ENCODE results near the gene HTR3E. TPM values are rescaled to one million over a fixed set of nuclear protein-coding genes. Genes with fewer than 3 reads are reported as not detected.

Gene HTR3E
- total and polyA plus RNA-seq, 2 of the 13 experiments (the other 11 are each of a cell fraction or from before 2014, with no cell fraction given): not detected

DNA sequence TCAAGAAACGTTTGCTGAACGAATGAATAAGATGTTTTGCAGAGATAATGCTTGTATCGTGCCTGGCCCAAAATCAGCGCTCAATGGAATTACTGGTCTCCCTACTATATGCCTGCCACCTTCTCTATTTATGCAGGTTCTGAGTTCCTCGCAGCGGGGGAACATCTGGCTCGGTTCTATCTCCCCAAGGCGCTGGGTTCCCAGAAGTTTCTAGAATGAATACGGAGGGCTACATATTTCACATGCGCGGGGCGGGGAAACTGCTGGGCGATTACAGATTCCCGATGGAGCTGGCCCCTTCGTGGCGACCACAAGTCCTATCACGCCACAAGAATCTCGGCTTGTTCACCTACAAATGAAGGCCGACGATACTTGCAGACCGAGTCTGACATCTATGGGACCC lies 37.9 kb downstream of the HTR3E start (continued):
- TF ChIP-seq ZNF142 (CRISPR knock-in tag; IDR thresholded peaks at IDR 0.05): peak; percentile 83
- no peak for TF ChIP-seq DMTF1 (CRISPR knock-in tag; IDR thresholded peaks at IDR 0.05)
- 0 out of 2 replicates have a peak, but pooled peaks have one; percentile 66 for TF ChIP-seq DNMT3B (CRISPR knock-in tag; conservative IDR thresholded peaks at IDR 0.05)
- 0 out of 2 replicates have a peak, but pooled peaks have one; percentile 21 for TF ChIP-seq ZFP36L1 (CRISPR knock-in tag; IDR thresholded peaks at IDR 0.05)
- TF ChIP-seq ZNF383 (CRISPR knock-in tag; IDR thresholded peaks at IDR 0.05; ENCODE audit: borderline replicate concordance): no peak
- no peak for TF ChIP-seq IKZF4 (CRISPR knock-in tag; IDR thresholded peaks at IDR 0.05; ENCODE audit: borderline replicate concordance, low read depth, not compliant biosample characterization)
- TF ChIP-seq ZGPAT (CRISPR knock-in tag; IDR thresholded peaks at IDR 0.05): no peak
- TF ChIP-seq ARID2 (CRISPR knock-in tag; IDR thresholded peaks at IDR 0.05; ENCODE audit: borderline replicate concordance): no peak
- TF ChIP-seq ISX (CRISPR knock-in tag; conservative IDR thresholded peaks at IDR 0.05): 0 out of 2 replicates have a peak, but pooled peaks have one; percentile 25
- TF ChIP-seq NR1H2 (CRISPR knock-in tag; IDR thresholded peaks at IDR 0.05; ENCODE audit: borderline replicate concordance, low read depth): no peak
- no peak for TF ChIP-seq E2F5 (CRISPR knock-in tag; conservative IDR thresholded peaks at IDR 0.05)
- peak; percentile 74 for TF ChIP-seq ZNF878 (CRISPR knock-in tag; IDR thresholded peaks at IDR 0.05)
- TF ChIP-seq SMARCE1 (IDR thresholded peaks at IDR 0.05; ENCODE audit: borderline replicate concordance): no peak
- TF ChIP-seq ZNF484 (CRISPR knock-in tag; IDR thresholded peaks at IDR 0.05; ENCODE audit: borderline replicate concordance, low read depth): no peak
- no peak for TF ChIP-seq PATZ1 (CRISPR knock-in tag; IDR thresholded peaks at IDR 0.05)
- TF ChIP-seq ZBTB7B (CRISPR knock-in tag; IDR thresholded peaks at IDR 0.05): peak; percentile 69; the same call in 1 of the 2 replicates
- 0 out of 2 replicates have a peak, but pooled peaks have one; percentile 16 for TF ChIP-seq MTF1 (CRISPR knock-in tag; IDR thresholded peaks at IDR 0.05)
- TF ChIP-seq STAG1 (CRISPR knock-in tag; IDR thresholded peaks at IDR 0.05): no peak

All from HepG2 (cell line).